Ovary (tissue), 9 donors: ENCODE measurements around the gene FAM234A. TPM values are rescaled to one million over a fixed set of nuclear protein-coding genes. Genes with fewer than 3 reads are reported as not detected.

Source experiments
- DNase-seq, 5 donors: peaks; one replicate each; pipeline ENCODE4 v3.0.0-alpha.2; 2019 to 2020
- H3K27ac ChIP-seq, 2 donors: fragments of 200-600 bp; one replicate each; pipeline versions ENCODE4 v1.5.1 to v1.8.0; 2019 to 2022
- H3K27me3 ChIP-seq: fragments of 200-600 bp; one replicate; pipeline ENCODE4 v1.8.0; 2022
- H3K36me3 ChIP-seq: fragments of 200-600 bp; sonication (generic); one replicate; pipeline ENCODE4 v1.5.1; 2019
- H3K4me1 ChIP-seq: one replicate; pipeline ENCODE4 v1.8.1; 2013; ENCODE audit warnings: mild to moderate bottlenecking, moderate library complexity; ENCODE audit not compliant: insufficient read depth
- H3K4me3 ChIP-seq: fragments of 200-600 bp; sonication (generic); one replicate; pipeline ENCODE4 v1.5.1; 2017
- H3K9me3 ChIP-seq, 2 donors: fragments of 200-600 bp in 1 of 2; sonication (generic) in 1 of 2; one replicate each; pipeline versions ENCODE4 v1.5.1 to v1.8.1; 2013 to 2019; ENCODE audit warnings: mild to moderate bottlenecking in 1 of 2, moderate library complexity in 1 of 2
- CTCF ChIP-seq, 3 donors: fragments of 450-650 bp in 2 of 3; fragments of 200-600 bp in 1 of 3; IDR thresholded peaks; one replicate each; pipeline versions ENCODE4 v1.5.1 to v1.8.0; 2016 to 2022; ENCODE audit warnings: antibody characterized with exemption in 3 of 3, mild to moderate bottlenecking in 1 of 3
- EP300 ChIP-seq: sonication (generic); formaldehyde crosslinking; IDR thresholded peaks from one replicate; pipeline ENCODE4 v1.6.1; 2017; ENCODE audit warnings: antibody characterized with exemption
- POLR2A ChIP-seq: fragments of 450-650 bp; IDR thresholded peaks from one replicate; pipeline ENCODE4 v1.6.1; 2017; ENCODE audit warnings: antibody characterized with exemption, mild to moderate bottlenecking, moderate library complexity
- WGBS, 3 donors: extraction: QIAGEN DNeasy Blood & Tissue Kit in 1 of 3; methylation state at CpG; one replicate each; pipeline versions ENCODE4 v1.1.5 to v1.1.7; 2013 to 2017; 5-methylcytosine and 5-hydroxymethylcytosine counted together
- intact Hi-C, 4 donors: fragments of 100-400 bp; cut with DNase I; formaldehyde crosslinking; loops; one replicate each; pipeline versions ENCODE4 v1.11.0 to v1.15.1; 2022 to 2023
- polyA plus RNA-seq, 2 donors: library from polyadenylated mRNA; stranded (reverse); fragments of 200-250 nt in 1 of 2; fragments of 350-450 nt in 1 of 2; fragmentation: Illumina TruSeq in 1 of 2; extraction: RNeasy Lipid Tissue Mini Kit (QIAGEN cat#74804) in 1 of 2; gene quantifications; one replicate each; pipeline ENCODE4 v1.2.3, GENCODE V29; 2013 to 2014
- total RNA-seq, 7 donors: library from RNA; depleted of rRNA in 2 of 7; stranded (reverse); fragments of >200 nt in 2 of 7; fragmentation: NEBNext Ultra II Directional in 3 of 7; extraction: Animal tissue kit (Norgen Biotek cat#: 25700) in 3 of 7; gene quantifications; one replicate each; pipeline versions ENCODE4 v1.1.0 to v1.2.4, GENCODE V29; 2016 to 2023
- donor health status: DM: no; HTN: no; CAD: no; lungs with moderate emphysema.
- donor health status: DM: no; HTN: no; CAD: no.
- donor health status: Bipolar disorder and iron deficiency.
- donor health status: DM: yes; HTN: yes; CAD: no.
- donor health status: DM: no; HTN: no; CAD: no.
- donor health status: DM: yes; HTN: yes; CAD: no.

The FAM234A gene
- total and polyA plus RNA-seq, 9 donors, result 20.4 to 61.9 (median 49.2) TPM

GRCh38 chr16:276426-277077 is 41.9 kb downstream of the FAM234A start:
- WGBS, 3 donors, result 83 to 87% (median 86%) methylated on average over 20 of the region's 20 CpGs
- H3K36me3 ChIP-seq, result no peaks in the 10 kb centered on the region
- intact Hi-C loops, result no loop called here
- no peaks in the 10 kb centered on the region for H3K9me3 ChIP-seq
- no peak overlapping the region for H3K27ac ChIP-seq
- H3K4me3 ChIP-seq, result no peak overlapping the region
- H3K27me3 ChIP-seq, result no peaks in the 10 kb centered on the region
- TF ChIP-seq EP300, result no peak
- no peak for TF ChIP-seq CTCF (IDR thresholded peaks at IDR 0.05)
- no peak for TF ChIP-seq POLR2A
- DNase-seq, result no peak
- no peaks in the 10 kb centered on the region for H3K4me1 ChIP-seq

- no peaks in the 10 kb centered on the region for H3K36me3 ChIP-seq
- H3K27ac ChIP-seq, result no peak overlapping the region
- DNase-seq, result no peak
- TF ChIP-seq EP300, result no peak
- intact Hi-C loops, result no loop called here
- 46 to 58% (median 51%) methylated on average over 6 of the region's 6 CpGs for WGBS, 3 donors
- no peak overlapping the region for H3K4me3 ChIP-seq
- no peaks in the 10 kb centered on the region for H3K9me3 ChIP-seq
- no peaks in the 10 kb centered on the region for H3K27me3 ChIP-seq
- H3K4me1 ChIP-seq, result no peaks in the 10 kb centered on the region
These were observed 44.3 kb downstream of the FAM234A start for GRCh38 chr16:278863-279366.

- TF ChIP-seq EP300, result no peak
- TF ChIP-seq CTCF (IDR thresholded peaks at IDR 0.05), result no peak
- TF ChIP-seq POLR2A, result no peak
- intact Hi-C loops, result no loop called here
- Histone ChIP-seq H3K9me3 (no peaks in the 10 kb centered on the region), H3K4me3 (no peak overlapping the region), H3K27me3 (no peaks in the 10 kb centered on the region), H3K36me3 (no peaks in the 10 kb centered on the region), H3K4me1 (no peaks in the 10 kb centered on the region), H3K27ac (no peak overlapping the region)
- 69 to 74% (median 71%) methylated on average over 7 of the region's 7 CpGs for WGBS, 3 donors
- DNase-seq, result no peak
These were observed 44.9 kb downstream of the FAM234A start for GRCh38 chr16:279531-279930.

- Histone ChIP-seq H3K27me3 (no peaks in the 10 kb centered on the region), H3K4me1 (no peaks in the 10 kb centered on the region), H3K36me3 (no peaks in the 10 kb centered on the region), H3K9me3 (no peaks in the 10 kb centered on the region), H3K27ac (no peak overlapping the region), H3K4me3 (no peak overlapping the region)
- intact Hi-C loops, result no loop called here
- DNase-seq, result no peak
- TF ChIP-seq POLR2A (no peak), EP300 (no peak), CTCF (IDR thresholded peaks at IDR 0.05) (no peak)
- 5 to 18% (median 8%) methylated on average over 10 to 47 of the region's 47 CpGs for WGBS, 3 donors
These were observed 45.4 kb downstream of the FAM234A start for GRCh38 chr16:280005-280460.

GRCh38 chr16:280552-280951 is 45.9 kb downstream of the FAM234A start, which contains the start of gene ARHGDIG:
ARHGDIG (plus strand) TSS chr16:280591; CDS start chr16:280681, 90 bp downstream.
- no peak within 1 kb of the TSS for H3K27ac ChIP-seq
- intact Hi-C loops, result no loop called here
- no peaks in the 10 kb centered on the region for H3K4me1 ChIP-seq
- no peak within 1 kb of the TSS for H3K4me3 ChIP-seq
- TF ChIP-seq EP300 (no peak), POLR2A (no peak), CTCF (IDR thresholded peaks at IDR 0.05) (no peak)
- H3K9me3 ChIP-seq, result no peaks in the 10 kb centered on the region
- DNase-seq, result no peak
- H3K36me3 ChIP-seq, result no peaks in the 10 kb centered on the region
- H3K27me3 ChIP-seq, result no peaks in the 10 kb centered on the region
- WGBS, 3 donors, result 0% methylated on average over 11 to 54 of the region's 54 CpGs
